Fibroblast of peridontal ligament (primary cell): Measurements from ENCODE around the gene SRSF1.
"Not testable (repeated sequence)": the region's sequence is repeated elsewhere in the genome, so short reads cannot be mapped to it uniquely, and the experiment has no call there.

ENCODE experiments used
- DNase-seq: peaks from one replicate; pipeline ENCODE4 v3.0.0-alpha.2; 2010; ENCODE audit errors: extremely low read depth

The SRSF1 gene

GRCh38 chr17:58006924-58007780 lies at the start of gene SRSF1:
SRSF1 (minus strand) TSS chr17:58007246; CDS start chr17:58007137, 109 bp downstream.
- DNase-seq, result peak; percentile 98

GRCh38 chr17:58056476-58056875 lies 49.4 kb upstream of the SRSF1 start:
- no peak for DNase-seq

GRCh38 chr17:58054641-58055040 lies 47.6 kb upstream of the SRSF1 start:
- DNase-seq, result no peak

GRCh38 chr17:58052945-58053715 lies 46.1 kb upstream of the SRSF1 start:
- DNase-seq, result no peak

- no peak for DNase-seq
These were observed 45.4 kb upstream of the SRSF1 start for GRCh38 chr17:58052407-58052806.

- DNase-seq, result no peak
These were observed 44.4 kb upstream of the SRSF1 start for GRCh38 chr17:58051468-58051867.

GRCh38 chr17:58050966-58051365 lies 43.9 kb upstream of the SRSF1 start:
- DNase-seq, result no peak

- no peak for DNase-seq
These were observed 42.5 kb upstream of the SRSF1 start for GRCh38 chr17:58049533-58049932.

- DNase-seq, result peak; percentile 63
These were observed 40.5 kb upstream of the SRSF1 start for GRCh38 chr17:58047376-58048150.

- DNase-seq, result no peak
These were observed 39.4 kb upstream of the SRSF1 start for GRCh38 chr17:58046239-58047094.

- DNase-seq, result not testable (repeated sequence)
These were observed 37.2 kb upstream of the SRSF1 start for GRCh38 chr17:58044256-58044655.

- no peak for DNase-seq
These were observed 36.5 kb upstream of the SRSF1 start for GRCh38 chr17:58043221-58044181.

GRCh38 chr17:58041161-58041560 lies 34.1 kb upstream of the SRSF1 start:
- DNase-seq, result no peak

- DNase-seq, result no peak
These were observed 33.3 kb upstream of the SRSF1 start for GRCh38 chr17:58040386-58040785.

GRCh38 chr17:58039975-58040374 lies 32.9 kb upstream of the SRSF1 start:
- no peak for DNase-seq

GRCh38 chr17:58032691-58033415 lies 25.8 kb upstream of the SRSF1 start:
- DNase-seq, result no peak

- no peak for DNase-seq
These were observed 21.5 kb upstream of the SRSF1 start for GRCh38 chr17:58028578-58028977.

GRCh38 chr17:58020401-58020800 lies 13.4 kb upstream of the SRSF1 start:
- no peak for DNase-seq

GRCh38 chr17:58019521-58019920 lies 12.5 kb upstream of the SRSF1 start:
- DNase-seq, result no peak
